D721Med (cell line): ENCODE measurements around the gene ARHGAP40.

Experiments
- DNase-seq: peaks from one replicate; pipeline ENCODE4 v3.0.0; 2011; ENCODE audit warnings: low spot score; ENCODE audit not compliant: insufficient read length
- FAIRE-seq: peaks from 2 replicates; lab custom pipeline; 2011; peaks lifted over from hg19 to GRCh38; lab: Jason Lieb, UNC
- TF ChIP-seq, protein P1 (sequence below): IDR thresholded peaks from 2 replicates; pipeline ENCODE4 v1.5.1; 2012; ENCODE audit warnings: mild to moderate bottlenecking, control low read depth; ENCODE audit not compliant: insufficient read depth; ENCODE audit errors: missing control alignments

The ARHGAP40 gene

GRCh38 chr20:38640521-38640920 lies 38.9 kb downstream of the ARHGAP40 start:
- FAIRE-seq (no peak), DNase-seq (no peak)
- TF ChIP-seq, protein P1, sequence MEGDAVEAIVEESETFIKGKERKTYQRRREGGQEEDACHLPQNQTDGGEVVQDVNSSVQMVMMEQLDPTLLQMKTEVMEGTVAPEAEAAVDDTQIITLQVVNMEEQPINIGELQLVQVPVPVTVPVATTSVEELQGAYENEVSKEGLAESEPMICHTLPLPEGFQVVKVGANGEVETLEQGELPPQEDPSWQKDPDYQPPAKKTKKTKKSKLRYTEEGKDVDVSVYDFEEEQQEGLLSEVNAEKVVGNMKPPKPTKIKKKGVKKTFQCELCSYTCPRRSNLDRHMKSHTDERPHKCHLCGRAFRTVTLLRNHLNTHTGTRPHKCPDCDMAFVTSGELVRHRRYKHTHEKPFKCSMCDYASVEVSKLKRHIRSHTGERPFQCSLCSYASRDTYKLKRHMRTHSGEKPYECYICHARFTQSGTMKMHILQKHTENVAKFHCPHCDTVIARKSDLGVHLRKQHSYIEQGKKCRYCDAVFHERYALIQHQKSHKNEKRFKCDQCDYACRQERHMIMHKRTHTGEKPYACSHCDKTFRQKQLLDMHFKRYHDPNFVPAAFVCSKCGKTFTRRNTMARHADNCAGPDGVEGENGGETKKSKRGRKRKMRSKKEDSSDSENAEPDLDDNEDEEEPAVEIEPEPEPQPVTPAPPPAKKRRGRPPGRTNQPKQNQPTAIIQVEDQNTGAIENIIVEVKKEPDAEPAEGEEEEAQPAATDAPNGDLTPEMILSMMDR: no peak

DNA sequence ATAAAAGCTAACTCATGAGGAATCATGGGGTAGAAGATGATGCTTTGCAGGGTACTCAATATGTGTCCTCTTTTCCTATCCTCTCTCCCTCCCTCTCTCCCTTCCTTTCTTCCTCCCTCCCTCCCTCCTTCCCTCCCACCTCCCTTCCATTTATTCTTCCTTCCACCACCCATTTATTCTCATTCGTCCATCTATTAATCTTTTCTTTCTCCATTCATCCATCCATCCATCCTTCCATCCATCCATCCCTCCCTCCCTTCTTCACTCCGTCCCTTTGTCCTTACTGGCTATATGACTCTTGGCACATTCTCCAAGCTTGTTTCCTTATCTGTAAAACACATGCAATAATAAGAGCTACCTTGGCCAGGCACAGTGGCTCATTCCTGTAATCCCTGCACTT lies 40.9 kb downstream of the ARHGAP40 start:
- TF ChIP-seq, protein P1: no peak
- no peak for FAIRE-seq
- no peak for DNase-seq

DNA sequence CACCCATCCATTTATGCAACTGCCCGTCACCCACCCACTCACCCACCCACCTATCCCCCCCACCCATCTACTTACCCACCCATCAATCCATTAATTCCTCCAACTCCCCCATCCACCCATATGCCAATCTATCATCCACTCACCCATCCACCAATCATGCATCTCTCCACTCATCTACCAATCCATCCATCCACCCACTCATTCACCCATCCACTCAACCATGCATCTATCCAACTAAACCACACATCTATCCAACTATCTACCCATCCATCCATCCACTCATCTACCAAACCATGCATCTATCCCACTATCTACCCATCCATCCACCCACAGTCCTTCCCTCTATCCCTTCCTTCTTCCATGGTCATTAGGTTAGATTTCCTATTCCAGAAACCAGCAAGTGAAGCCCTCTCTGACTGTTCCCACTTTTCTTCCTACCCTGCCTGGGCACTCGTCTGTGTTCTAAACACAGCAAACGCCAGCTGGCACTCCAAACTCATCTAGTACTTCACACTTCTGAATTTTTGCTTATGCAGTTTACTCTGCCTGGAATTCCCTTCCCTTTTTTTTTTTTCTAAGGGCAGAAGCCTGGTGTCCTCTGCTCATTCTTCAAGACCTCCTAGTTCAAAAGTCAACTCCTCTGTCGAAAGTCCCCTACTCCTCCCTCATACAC lies 43.1 kb downstream of the ARHGAP40 start:
- FAIRE-seq (no peak), DNase-seq (no peak)
- TF ChIP-seq, protein P1: no peak

- DNase-seq (no peak), FAIRE-seq (no peak)
- TF ChIP-seq, protein P1: no peak
These were observed 43.7 kb downstream of the ARHGAP40 start for GRCh38 chr20:38645351-38645750.

DNA sequence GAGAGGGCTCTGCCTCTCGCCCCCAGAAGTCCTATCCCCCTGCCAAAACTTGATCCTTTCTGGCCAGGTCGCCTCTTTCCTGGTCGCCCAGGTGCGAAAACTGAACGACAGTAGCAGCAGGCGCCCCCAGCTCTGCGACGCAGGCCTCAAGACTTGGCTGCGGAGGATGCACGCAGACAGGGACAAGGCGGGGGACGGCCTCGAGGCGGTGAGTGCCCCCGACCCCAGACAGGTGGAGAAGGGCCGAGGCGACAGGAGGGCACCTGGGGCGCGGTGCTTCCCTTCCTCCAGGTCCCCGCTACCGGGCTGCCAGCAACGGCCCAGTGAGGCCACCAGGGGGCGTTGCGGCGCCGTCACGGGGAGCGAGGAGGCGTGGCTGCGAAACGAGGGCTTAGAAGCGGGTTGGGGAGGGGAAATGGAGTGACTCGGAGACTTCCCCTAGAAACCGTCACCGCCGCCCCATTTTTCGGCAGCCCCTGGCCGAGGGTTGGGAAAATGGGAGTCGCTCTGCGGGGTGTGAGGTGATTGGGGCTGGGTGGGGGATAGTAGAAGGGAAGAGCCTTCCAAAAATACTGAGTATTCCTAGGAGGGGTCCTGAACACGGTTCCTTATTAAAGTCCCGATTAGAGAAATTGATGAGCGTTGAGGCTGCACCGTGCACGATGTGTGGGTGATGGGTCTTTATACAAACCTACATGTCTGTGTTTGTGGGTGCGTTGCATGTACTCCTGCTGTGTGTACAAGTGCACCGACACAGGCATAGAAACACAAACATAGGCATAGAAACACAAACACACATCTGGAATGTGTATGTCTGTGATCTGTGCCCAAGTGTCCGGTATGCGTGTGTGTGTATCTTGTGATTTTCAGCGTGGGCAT lies 44.6 kb downstream of the ARHGAP40 start:
- DNase-seq (peak; percentile 96), FAIRE-seq (no peak)
- TF ChIP-seq, protein P1: peak; percentile 95

DNA sequence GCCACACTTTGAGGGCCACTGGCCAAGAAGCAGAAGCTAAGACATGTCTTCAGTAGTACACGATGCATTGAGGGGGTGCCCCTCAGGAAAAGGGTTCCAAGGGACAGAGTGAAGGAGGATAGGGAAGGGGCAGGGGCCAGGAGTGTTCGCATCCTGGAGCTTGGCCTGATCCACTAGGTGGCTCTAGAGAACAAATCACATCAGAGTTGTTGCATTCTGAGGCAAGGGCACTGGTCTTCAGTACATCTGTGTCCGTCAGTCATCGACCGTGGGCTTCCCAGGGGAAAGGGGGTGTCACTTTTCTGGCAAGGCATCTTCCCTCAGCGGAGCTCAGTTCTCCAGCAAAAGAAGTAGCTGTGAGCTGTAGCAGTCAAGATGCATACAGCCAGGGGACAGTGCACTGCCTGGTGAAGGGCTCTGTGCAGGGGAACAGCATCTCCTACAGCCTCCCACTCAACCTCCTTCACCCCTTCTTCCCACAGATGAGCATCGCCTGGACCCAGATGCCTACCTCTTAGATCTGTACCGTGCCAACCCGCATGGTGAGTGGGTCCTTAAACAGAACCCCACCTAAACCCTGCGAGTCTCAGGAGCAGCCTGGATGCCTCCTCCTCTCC lies 47.8 kb downstream of the ARHGAP40 start:
- TF ChIP-seq, protein P1: peak; percentile 44
- DNase-seq: no peak
- FAIRE-seq: no peak
